ENCODE measurements around the gene GPR89A.
"Not testable (repeated sequence)": the region's sequence is repeated elsewhere in the genome, so short reads cannot be mapped to it uniquely, and the experiment has no call there.

GPR89A gene

DNA sequence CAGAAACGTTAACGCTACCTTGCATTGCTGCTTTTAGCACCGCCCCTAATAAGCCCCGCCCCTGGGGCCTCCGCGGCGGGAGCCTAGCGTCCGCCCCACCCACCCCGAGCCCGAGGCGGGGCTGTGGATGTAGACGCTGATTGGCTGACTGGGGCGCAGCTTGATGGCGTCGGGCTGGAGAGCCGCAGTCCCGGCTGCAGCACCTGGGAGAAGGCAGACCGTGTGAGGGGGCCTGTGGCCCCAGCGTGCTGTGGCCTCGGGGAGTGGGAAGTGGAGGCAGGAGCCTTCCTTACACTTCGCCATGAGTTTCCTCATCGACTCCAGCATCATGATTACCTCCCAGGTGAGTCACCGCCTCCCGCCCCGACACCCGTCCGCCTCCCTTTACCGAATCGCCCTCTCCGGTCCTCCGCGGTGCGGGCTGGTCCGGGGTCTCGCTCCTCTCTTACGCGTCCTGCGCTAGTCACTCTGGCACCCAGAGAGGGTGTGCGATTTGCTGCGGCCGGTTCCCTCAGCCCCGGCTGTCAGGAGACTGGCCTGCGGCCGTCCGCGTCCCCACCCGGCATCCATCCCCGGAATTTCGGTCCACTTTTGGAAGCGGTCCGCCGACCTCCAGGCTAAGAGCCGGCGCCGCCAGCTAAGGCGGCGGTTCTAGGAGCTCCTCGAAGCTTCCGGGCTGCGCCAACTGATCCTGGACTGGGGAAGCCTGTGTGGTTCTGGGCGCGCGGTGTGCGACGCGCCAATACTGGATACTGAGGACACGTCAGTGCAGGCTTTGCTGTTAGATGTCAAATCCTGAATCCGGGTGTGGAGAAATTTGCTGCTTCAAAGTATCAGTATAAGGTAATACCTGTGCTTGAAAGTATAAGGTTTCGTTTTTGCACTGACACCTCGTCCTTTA, at the start of gene GPR89A:
Gene GPR89A, plus strand, starts transcription at position 156 of the 901 bp plus-strand sequence. Its CDS starts 146 bp downstream, at position 302.
- H3K27me3 ChIP-seq (ENCODE audit: low read depth); H3K9me3 ChIP-seq; H3K4me1 ChIP-seq; H3K36me3 ChIP-seq (replicated peaks); in situ Hi-C loops (cut with MboI; ENCODE audit: low sequenced_read_pairs): not testable (repeated sequence)
- peak; percentile 80 to 97 for DNase-seq (ENCODE audit: low spot score in 2 of 2)
- peak within 1 kb of the TSS; percentile 88 for H3K4me3 ChIP-seq

DNA sequence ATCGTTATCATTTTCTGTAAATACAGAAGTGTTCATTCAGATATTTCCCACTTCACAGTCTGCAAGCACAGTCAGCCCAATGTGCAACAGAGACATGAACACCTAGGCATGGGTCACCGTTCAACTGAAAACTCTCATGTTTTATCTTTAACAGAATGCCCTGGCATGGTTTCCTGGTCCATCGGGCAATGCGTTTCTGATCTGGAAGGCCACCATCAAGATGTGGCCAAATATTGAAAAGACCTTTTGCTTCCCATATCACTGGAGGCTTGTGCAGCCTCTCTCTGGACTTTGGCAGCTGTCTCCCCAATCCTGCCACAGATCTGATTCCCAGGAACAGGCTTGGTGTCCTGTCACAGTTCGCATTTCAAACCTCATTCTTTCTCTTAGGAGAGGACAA, 21.0 kb upstream of the GPR89A start:
- H3K27me3 ChIP-seq (ENCODE audit: low read depth); in situ Hi-C loops (cut with MboI; ENCODE audit: low sequenced_read_pairs); H3K9me3 ChIP-seq; H3K4me3 ChIP-seq; H3K36me3 ChIP-seq (replicated peaks); H3K4me1 ChIP-seq; DNase-seq (ENCODE audit: low spot score in 2 of 2): not testable (repeated sequence)

DNA sequence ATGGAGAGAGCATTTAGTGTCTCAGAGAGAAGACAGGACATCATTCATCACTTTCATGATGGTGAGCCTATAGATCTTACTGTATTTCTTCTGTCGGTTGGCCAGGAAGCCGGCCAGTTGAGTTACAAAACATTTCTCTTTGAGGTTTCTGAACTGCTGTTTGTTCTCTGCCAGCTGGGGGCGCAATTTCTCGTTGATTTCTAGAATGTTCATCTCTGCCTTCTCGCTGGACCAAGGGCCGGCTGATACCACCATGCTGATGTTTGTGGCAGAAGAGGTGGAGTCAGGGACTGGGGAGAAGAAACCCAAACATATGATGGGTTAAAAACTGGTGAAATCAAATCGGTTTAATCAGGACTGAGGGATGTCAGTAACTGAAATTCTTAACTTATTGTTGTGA, 17.0 kb upstream of the GPR89A start:
- H3K36me3 ChIP-seq (replicated peaks); in situ Hi-C loops (cut with MboI; ENCODE audit: low sequenced_read_pairs): not testable (repeated sequence)
- DNase-seq (ENCODE audit: low spot score in 2 of 2), result peak in 1 of 2 experiments; percentile 64

DNA sequence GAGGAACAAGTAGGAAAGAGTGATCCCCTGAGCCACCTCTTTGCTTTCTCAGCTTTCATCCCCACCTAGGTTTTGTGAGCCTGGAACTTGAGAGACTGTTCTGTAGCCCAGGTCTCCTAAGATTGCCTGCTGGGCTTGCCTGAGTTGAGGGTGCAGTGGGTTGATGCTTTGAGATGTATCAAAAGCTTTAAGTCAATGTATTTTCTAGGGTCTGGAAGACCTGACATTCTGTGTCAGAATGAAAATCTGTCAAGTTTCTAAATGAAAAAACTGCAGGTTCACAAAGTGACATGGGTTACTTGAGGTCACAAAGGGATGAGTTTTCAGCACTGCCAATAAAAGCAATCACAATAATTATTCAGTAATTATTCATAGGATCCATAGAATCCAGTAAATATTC, 15.4 kb upstream of the GPR89A start:
- DNase-seq (ENCODE audit: low spot score in 2 of 2); H3K36me3 ChIP-seq (replicated peaks); H3K9me3 ChIP-seq; in situ Hi-C loops (cut with MboI; ENCODE audit: low sequenced_read_pairs); H3K4me1 ChIP-seq; H3K4me3 ChIP-seq; H3K27me3 ChIP-seq (ENCODE audit: low read depth): not testable (repeated sequence)

More for the DNA sequence above, 17.0 kb upstream of the GPR89A start:
- H3K4me3 ChIP-seq; H3K9me3 ChIP-seq; H3K4me1 ChIP-seq; H3K27me3 ChIP-seq (ENCODE audit: low read depth): not testable (repeated sequence)

DNA sequence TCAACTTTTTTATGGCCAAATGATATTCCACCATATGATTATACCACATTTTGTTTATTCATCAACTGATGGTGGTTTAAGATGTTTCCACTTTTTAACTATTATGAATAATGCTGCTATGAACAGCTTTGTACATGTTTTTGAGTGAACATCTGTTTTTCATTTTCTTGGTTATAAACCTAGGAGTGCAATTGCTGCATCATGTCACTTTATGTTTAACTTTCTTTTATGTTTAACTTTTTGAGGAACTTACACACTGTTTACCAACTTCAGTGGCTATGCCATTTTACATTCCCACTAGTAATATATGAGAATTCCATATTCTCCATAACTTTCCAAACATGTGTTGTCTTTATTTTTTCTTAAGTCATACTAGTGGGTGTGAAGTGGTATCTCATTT, 12.4 kb upstream of the GPR89A start:
- DNase-seq (ENCODE audit: low spot score in 2 of 2); H3K4me3 ChIP-seq; H3K36me3 ChIP-seq (replicated peaks); in situ Hi-C loops (cut with MboI; ENCODE audit: low sequenced_read_pairs); H3K9me3 ChIP-seq; H3K4me1 ChIP-seq; H3K27me3 ChIP-seq (ENCODE audit: low read depth): not testable (repeated sequence)

DNA sequence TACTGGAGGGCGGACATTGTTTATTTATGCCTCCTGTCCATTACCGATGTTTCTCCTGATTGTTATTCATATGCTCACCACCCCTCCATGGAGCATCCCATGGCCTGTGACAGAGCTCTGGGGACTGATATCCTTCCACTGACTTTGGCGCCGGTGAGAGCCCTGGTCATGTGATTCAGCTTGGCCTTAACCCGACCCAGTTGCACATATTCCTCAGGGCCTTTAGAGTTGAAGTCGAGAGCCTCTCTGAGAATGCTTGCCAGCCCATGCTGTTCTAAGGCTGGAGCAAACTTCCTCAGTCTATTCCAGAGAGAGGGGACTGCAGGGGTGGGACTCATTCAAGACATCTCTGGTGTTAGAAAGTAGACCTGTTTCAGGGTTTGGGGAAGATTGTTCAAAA, 11.6 kb upstream of the GPR89A start:
- H3K4me1 ChIP-seq; in situ Hi-C loops (cut with MboI; ENCODE audit: low sequenced_read_pairs); H3K9me3 ChIP-seq; H3K27me3 ChIP-seq (ENCODE audit: low read depth); DNase-seq (ENCODE audit: low spot score in 2 of 2); H3K36me3 ChIP-seq (replicated peaks); H3K4me3 ChIP-seq: not testable (repeated sequence)

DNA sequence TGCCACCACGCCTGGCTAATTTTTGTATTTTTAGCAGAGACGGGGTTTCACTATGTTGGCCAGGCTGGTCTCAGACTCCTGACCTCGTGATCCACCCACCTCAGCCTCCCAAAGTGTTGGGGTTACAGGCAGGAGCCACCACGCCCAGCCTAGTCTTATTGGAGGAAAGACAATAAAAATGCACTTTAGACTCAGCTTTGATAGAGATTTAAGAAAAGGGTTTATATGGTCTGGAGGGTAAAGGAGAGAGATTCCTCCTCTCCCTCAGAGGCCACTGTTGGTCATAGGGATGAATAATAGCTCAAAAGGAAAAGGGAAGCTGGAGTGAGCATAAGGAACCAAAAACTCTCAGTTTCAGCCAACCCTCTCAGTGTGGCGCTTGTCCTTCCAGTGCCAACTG, 8.4 kb upstream of the GPR89A start:
- H3K27me3 ChIP-seq (ENCODE audit: low read depth); H3K4me3 ChIP-seq; DNase-seq (ENCODE audit: low spot score in 2 of 2); H3K36me3 ChIP-seq (replicated peaks); in situ Hi-C loops (cut with MboI; ENCODE audit: low sequenced_read_pairs); H3K4me1 ChIP-seq; H3K9me3 ChIP-seq: not testable (repeated sequence)

DNA sequence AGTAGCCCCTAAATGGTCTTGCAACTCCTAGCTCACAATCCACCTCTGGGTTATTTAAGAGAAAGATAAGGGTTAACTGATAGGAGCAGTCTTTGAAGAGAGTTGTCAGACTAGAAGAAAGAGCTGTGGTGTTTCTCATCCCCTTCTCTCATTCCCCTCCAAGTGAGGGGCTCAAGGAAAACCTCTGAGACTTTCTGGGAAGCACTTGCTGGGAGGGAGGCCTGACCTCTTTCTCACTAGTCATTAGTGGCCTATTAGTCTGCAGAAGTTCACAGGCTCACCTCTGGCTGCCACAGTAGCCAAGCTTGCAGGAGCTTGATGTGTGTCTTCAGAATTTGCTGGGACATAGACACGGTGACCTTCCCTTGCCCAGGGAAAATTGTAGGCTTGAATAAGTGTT, 6.2 kb upstream of the GPR89A start:
- in situ Hi-C loops (cut with MboI; ENCODE audit: low sequenced_read_pairs), result no loop called here
- H3K4me3 ChIP-seq, result no peak overlapping the region
- no peaks in the 10 kb centered on the region for H3K27me3 ChIP-seq (ENCODE audit: low read depth)
- H3K9me3 ChIP-seq, result no peaks in the 10 kb centered on the region
- H3K36me3 ChIP-seq (replicated peaks), result no peaks in the 10 kb centered on the region
- no peaks in the 10 kb centered on the region for H3K4me1 ChIP-seq
- no peak for DNase-seq (ENCODE audit: low spot score in 2 of 2)

DNA sequence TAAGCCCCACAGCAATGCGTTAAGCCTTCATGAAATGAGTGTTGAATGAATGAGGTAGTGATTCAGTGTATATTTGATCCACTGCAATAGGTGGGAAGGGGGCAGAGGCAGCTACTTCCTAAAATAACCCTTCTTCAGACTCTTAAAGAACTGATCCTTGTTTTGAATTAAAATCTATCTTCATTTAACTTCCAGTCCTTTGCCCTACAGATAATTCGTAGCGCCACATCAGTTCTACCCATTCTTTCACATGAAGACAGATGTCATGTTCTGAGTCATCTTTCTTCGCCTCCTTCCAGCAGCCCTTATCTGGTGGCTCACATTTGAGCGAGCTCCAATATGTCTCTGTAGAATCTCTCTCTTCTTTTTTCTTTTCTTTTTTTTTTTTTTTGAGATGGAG, 948 bp upstream of the GPR89A start:
- H3K9me3 ChIP-seq; in situ Hi-C loops (cut with MboI; ENCODE audit: low sequenced_read_pairs): not testable (repeated sequence)

DNA sequence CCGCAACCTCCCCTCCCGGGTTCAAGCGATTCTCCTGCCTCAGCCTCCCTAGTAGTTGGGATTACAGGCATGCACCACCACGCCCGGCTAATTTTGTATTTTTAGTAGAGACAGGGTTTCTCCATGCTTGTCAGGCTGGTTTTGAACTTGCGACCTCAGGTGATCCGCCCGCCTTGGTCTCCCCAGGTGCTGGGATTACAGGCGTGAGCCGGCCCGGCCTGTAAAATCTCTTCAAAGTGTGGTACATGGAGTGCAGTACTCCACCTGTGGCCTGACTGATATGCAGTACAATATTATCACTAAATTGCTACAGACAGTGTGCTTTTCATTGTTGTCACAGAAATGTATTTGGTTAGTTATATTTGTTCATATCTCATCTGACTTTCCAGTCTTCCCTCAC, 499 bp upstream of the GPR89A start:
- H3K27me3 ChIP-seq (ENCODE audit: low read depth); DNase-seq (ENCODE audit: low spot score in 2 of 2); H3K9me3 ChIP-seq; H3K4me3 ChIP-seq; H3K36me3 ChIP-seq (replicated peaks); H3K4me1 ChIP-seq; in situ Hi-C loops (cut with MboI; ENCODE audit: low sequenced_read_pairs): not testable (repeated sequence)

More for the DNA sequence above, 948 bp upstream of the GPR89A start:
- H3K27me3 ChIP-seq (ENCODE audit: low read depth); H3K4me3 ChIP-seq; H3K4me1 ChIP-seq; H3K36me3 ChIP-seq (replicated peaks); DNase-seq (ENCODE audit: low spot score in 2 of 2): not testable (repeated sequence)

DNA sequence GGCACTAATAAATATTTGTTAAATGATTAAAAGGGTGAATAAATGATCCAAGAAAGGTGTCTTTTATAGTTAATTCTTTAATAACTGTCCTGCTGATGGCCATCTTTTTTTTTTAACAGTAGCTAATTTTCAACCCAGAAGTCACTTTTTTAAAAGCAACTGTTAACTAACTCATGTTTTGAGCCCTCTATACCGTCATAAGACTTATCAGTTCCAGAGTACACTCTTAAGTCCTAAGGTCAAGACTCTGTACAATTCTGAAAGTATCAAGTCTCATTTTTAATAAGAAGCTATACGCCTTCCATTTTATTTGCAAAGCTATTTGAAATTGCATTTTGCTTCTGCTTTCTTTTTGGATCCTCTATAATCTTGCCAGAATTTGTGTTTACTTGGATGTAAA, 3.0 kb downstream of the GPR89A start:
- in situ Hi-C loops (cut with MboI; ENCODE audit: low sequenced_read_pairs); H3K27me3 ChIP-seq (ENCODE audit: low read depth); H3K4me1 ChIP-seq; H3K36me3 ChIP-seq (replicated peaks); H3K9me3 ChIP-seq; DNase-seq (ENCODE audit: low spot score in 2 of 2); H3K4me3 ChIP-seq: not testable (repeated sequence)

DNA sequence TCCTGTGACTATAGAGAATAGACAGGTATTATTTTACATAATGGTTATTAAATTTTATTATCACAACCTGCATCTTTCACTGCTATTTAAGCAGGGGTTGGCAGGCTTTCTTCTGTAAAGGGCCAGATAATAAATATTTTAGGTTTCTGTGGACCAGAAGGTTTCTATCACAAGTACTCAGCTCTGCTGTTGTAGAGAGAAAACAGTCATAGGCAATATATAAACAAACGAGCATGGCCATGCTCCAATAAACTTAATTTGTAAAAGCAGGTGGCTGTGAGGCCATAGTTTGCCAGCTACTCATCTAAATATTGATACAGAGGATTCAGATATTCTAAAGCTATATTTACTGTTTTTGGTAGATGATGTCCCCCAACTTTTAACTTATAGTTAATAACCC, 12.3 kb downstream of the GPR89A start:
- H3K27me3 ChIP-seq (ENCODE audit: low read depth); DNase-seq (ENCODE audit: low spot score in 2 of 2); H3K4me1 ChIP-seq; H3K9me3 ChIP-seq; H3K36me3 ChIP-seq (replicated peaks); H3K4me3 ChIP-seq; in situ Hi-C loops (cut with MboI; ENCODE audit: low sequenced_read_pairs): not testable (repeated sequence)

DNA sequence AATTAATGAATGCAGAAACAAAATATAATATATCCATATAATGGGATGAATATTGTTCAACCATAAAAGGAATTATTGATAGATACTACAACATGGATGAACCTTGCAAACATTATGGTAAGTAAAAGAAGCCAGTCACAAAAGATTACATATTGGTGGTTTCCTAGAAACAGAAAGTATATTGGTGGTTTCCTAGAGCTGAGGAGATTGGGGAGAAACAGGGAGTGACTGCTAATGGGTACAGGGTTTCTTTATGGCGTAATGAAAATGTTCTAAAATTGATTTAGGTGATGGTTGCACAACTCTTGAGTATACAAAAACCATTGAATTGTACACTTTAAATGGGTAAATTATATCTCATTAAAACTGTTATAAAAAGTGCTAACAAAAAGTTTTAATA, 14.4 kb downstream of the GPR89A start:
- H3K4me3 ChIP-seq; H3K27me3 ChIP-seq (ENCODE audit: low read depth); H3K9me3 ChIP-seq; DNase-seq (ENCODE audit: low spot score in 2 of 2); H3K36me3 ChIP-seq (replicated peaks); H3K4me1 ChIP-seq; in situ Hi-C loops (cut with MboI; ENCODE audit: low sequenced_read_pairs): not testable (repeated sequence)

DNA sequence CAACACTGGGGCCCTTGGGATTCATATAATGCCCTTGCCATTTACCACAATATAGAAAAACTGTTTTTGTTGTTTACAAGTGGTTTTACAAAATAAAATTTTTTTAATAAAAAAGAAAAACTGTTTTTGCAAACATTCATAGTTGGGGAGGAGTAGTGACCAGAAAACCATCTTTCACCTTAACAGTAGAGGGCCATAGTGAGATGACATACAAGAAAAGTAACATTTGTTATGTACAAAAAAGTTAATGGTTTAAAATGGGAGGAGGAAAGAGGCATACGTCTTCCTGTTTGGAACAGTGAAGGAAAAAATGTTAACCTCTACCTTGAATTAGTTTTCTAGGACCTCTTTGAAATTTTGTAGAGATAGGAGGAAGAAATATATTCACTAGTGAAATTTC, 28.4 kb downstream of the GPR89A start:
- H3K4me1 ChIP-seq; H3K36me3 ChIP-seq (replicated peaks); H3K4me3 ChIP-seq; H3K27me3 ChIP-seq (ENCODE audit: low read depth); H3K9me3 ChIP-seq; in situ Hi-C loops (cut with MboI; ENCODE audit: low sequenced_read_pairs); DNase-seq (ENCODE audit: low spot score in 2 of 2): not testable (repeated sequence)

DNA sequence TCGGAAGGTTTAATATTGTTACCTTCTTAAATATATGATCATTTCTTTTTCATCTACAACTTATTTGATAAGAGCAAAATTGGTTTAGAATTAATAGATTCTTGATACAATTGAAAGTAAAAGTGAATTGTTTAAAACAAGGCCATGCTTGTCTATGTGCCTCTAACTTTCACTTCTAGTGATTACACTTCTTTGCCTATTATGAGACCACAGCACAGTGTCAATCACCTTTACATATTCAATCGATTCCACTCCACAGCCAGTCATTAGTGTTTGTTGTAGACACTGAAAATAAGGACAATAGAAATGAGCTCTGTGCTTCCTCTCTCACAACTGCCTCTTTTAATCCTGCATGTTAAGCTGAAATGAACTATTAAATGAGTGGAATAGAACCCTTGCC, 34.1 kb downstream of the GPR89A start:
- in situ Hi-C loops (cut with MboI; ENCODE audit: low sequenced_read_pairs), result not testable (repeated sequence)

More for the DNA sequence above, 34.1 kb downstream of the GPR89A start:
- not testable (repeated sequence) for DNase-seq (ENCODE audit: low spot score in 2 of 2); H3K27me3 ChIP-seq (ENCODE audit: low read depth); H3K9me3 ChIP-seq; H3K36me3 ChIP-seq (replicated peaks); H3K4me3 ChIP-seq; H3K4me1 ChIP-seq

Measured in HAP-1 (cell line).